ENCODE measurements around the gene GARIN1A. TPM values are rescaled to one million over a fixed set of nuclear protein-coding genes. Genes with fewer than 3 reads are reported as not detected.
"Not testable (repeated sequence)": the region's sequence is repeated elsewhere in the genome, so short reads cannot be mapped to it uniquely, and the experiment has no call there.

GARIN1A gene
- total and polyA plus RNA-seq, 7 donors = 0.49 to 3.0 (median 2.2) TPM; not detected in 2

DNA sequence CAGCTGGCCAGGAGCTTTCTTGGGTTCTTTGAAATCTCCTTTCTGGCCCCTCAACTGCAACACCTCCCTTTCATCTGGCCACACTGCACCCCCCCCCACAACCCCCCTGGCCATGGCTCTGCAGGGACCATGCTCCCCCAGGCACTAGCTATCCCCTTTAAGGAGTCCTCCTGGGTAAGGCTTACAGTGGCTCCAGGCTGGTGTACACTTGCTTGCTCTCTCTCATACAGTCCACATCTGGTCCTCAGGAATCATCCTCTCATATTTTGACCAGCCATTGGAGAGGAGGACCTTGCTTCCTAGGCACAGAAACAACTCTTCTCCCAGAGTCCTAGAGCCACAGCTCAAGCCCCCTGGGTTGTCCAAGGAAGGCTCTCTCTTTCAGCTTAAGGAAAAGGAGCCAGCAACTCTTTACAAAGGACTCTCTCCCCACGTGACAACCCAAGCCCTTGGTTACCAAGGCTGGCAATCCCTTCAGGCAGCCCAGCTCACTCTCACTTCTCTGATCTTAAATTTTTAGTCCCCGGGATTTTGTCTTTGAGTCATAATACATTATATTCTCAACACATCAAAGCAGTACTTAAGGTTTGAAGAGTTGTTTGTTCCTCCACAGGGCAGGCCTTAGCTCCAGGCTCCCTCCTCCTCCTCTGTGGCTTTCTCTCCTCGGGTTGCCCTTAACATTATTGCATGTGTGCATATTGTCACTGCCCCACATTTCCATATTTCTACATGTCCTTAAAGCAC lies 9.9 kb downstream of the GARIN1A start:
- Histone ChIP-seq H3K4me3 (no peak overlapping the region), H3K9me3 (no peaks in the 10 kb centered on the region), H3K36me3 (no peaks in the 10 kb centered on the region), H3K4me1 (no peaks in the 10 kb centered on the region), H3K27me3 (no peaks in the 10 kb centered on the region), H3K27ac (no peak overlapping the region)
- TF ChIP-seq, protein P1, sequence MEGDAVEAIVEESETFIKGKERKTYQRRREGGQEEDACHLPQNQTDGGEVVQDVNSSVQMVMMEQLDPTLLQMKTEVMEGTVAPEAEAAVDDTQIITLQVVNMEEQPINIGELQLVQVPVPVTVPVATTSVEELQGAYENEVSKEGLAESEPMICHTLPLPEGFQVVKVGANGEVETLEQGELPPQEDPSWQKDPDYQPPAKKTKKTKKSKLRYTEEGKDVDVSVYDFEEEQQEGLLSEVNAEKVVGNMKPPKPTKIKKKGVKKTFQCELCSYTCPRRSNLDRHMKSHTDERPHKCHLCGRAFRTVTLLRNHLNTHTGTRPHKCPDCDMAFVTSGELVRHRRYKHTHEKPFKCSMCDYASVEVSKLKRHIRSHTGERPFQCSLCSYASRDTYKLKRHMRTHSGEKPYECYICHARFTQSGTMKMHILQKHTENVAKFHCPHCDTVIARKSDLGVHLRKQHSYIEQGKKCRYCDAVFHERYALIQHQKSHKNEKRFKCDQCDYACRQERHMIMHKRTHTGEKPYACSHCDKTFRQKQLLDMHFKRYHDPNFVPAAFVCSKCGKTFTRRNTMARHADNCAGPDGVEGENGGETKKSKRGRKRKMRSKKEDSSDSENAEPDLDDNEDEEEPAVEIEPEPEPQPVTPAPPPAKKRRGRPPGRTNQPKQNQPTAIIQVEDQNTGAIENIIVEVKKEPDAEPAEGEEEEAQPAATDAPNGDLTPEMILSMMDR (IDR thresholded peaks at IDR 0.05) = no peak
- TF ChIP-seq POLR2AphosphoS5 (IDR thresholded peaks at IDR 0.05) (no peak), POLR2A (IDR thresholded peaks at IDR 0.05) (no peak), EP300 (IDR thresholded peaks at IDR 0.05) (no peak)
- WGBS, 2 donors = 75 to 85% methylated on average over 3 of the region's 3 CpGs
- intact Hi-C loops (cut with DNase I) = no loop called here
- DNase-seq = no peak

DNA sequence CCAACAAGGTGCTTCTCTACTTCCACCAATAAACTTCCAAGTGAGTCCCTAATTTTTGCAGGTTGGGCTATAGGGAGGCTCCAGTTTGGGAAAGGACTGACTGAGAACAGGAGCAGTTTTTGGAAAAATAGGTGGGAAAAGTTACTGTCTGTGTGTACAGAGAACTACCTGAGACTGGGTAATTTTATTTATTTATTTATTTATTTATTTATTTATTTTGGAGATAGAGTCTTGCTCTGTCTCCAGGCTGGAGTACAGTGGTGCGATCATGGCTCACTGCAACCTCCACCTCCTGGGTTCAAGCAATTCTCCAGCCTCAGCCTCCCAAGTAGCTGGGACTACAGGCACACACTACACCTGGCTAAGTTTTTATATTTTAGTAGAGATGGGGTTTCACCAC lies 11.2 kb downstream of the GARIN1A start:
- H3K36me3 ChIP-seq; DNase-seq; H3K4me1 ChIP-seq; H3K4me3 ChIP-seq; H3K27ac ChIP-seq; H3K27me3 ChIP-seq; intact Hi-C loops (cut with DNase I); H3K9me3 ChIP-seq: not testable (repeated sequence)
- WGBS, 2 donors = 92 to 94% methylated on average over 1 of the region's 1 CpG

DNA sequence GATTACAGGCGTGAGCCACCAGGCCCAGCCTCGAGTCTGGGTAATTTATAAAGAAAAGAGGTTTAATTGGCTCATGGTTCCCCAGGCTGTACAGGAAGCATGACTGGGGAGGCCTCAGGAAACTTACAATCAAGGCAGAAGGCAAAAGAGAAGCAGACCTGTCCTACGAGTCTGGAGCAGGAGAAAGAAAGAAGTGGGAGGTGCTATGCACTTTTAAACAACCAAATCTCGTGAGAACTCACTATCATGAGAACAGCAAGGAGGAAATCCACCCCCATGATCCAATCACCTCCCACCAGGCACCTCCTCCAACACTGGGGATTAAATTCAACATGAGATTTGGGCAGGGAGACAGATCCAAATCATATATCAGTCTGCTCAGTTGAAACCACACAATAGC lies 11.6 kb downstream of the GARIN1A start:
- 84% methylated on average over 4 of the region's 4 CpGs for WGBS, 2 donors
- DNase-seq; H3K36me3 ChIP-seq; H3K4me3 ChIP-seq; H3K27me3 ChIP-seq; H3K27ac ChIP-seq; H3K4me1 ChIP-seq; intact Hi-C loops (cut with DNase I); H3K9me3 ChIP-seq: not testable (repeated sequence)

DNA sequence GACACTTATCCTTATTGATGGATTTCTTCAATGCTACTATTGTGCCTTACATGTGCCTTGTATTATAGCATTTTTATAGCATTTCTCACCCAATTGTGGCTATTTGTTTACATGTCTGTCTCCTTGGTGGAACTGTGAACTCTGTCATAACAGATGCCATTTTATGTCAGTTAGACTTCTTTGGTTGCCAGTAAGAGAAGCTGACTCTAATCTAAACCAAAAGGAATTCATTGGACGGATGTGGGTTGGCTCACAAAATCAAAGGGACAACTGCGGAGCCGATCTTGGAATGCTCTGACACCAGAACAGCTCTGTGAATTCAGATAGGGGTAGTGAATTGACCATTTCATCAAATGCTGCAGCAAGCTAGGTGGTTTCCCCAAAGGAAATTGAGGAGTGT lies 15.0 kb downstream of the GARIN1A start:
- no peak for TF ChIP-seq EP300 (IDR thresholded peaks at IDR 0.05)
- no peak for TF ChIP-seq POLR2A (IDR thresholded peaks at IDR 0.05)
- TF ChIP-seq POLR2AphosphoS5 (IDR thresholded peaks at IDR 0.05) = no peak
- TF ChIP-seq, protein P1 (IDR thresholded peaks at IDR 0.05) = no peak
- 95 to 96% methylated on average over 3 of the region's 3 CpGs for WGBS, 2 donors
- no peaks in the 10 kb centered on the region for H3K27me3 ChIP-seq
- H3K9me3 ChIP-seq = no peaks in the 10 kb centered on the region
- intact Hi-C loops (cut with DNase I) = no loop called here
- H3K27ac ChIP-seq = no peak overlapping the region
- no peak overlapping the region for H3K4me3 ChIP-seq
- no peak for DNase-seq
- H3K4me1 ChIP-seq = no peaks in the 10 kb centered on the region
- no peaks in the 10 kb centered on the region for H3K36me3 ChIP-seq

DNA sequence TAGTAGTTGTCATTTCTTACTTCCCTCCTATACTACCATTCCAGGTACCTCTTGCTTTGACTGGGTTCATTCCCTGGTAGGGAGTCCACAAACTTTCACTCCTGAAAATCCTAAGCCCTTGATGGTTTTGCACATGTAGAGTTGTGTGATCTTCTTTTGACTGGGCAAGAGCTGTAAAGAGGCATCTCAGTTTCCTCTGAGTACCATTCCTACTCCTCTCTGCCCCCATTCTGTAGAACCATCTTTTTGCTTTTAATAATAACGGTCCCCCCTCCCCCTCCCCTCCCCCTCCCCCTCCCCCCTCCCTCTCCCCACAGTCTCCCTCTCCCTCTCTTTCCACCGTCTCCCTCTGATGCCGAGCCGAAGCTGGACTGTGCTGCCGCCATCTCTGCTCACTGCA lies 16.4 kb downstream of the GARIN1A start:
- Histone ChIP-seq H3K27ac (no peak overlapping the region), H3K4me1 (no peaks in the 10 kb centered on the region), H3K4me3 (no peak overlapping the region), H3K9me3 (no peaks in the 10 kb centered on the region), H3K36me3 (no peaks in the 10 kb centered on the region), H3K27me3 (no peaks in the 10 kb centered on the region)
- TF ChIP-seq, protein P1 (IDR thresholded peaks at IDR 0.05) = no peak
- no peak for TF ChIP-seq POLR2AphosphoS5 (IDR thresholded peaks at IDR 0.05)
- no peak for TF ChIP-seq POLR2A (IDR thresholded peaks at IDR 0.05)
- no peak for TF ChIP-seq EP300 (IDR thresholded peaks at IDR 0.05)
- intact Hi-C loops (cut with DNase I) = no loop called here
- DNase-seq = no peak
- WGBS, 2 donors = 44 to 70% methylated on average over 1 to 2 of the region's 5 CpGs

DNA sequence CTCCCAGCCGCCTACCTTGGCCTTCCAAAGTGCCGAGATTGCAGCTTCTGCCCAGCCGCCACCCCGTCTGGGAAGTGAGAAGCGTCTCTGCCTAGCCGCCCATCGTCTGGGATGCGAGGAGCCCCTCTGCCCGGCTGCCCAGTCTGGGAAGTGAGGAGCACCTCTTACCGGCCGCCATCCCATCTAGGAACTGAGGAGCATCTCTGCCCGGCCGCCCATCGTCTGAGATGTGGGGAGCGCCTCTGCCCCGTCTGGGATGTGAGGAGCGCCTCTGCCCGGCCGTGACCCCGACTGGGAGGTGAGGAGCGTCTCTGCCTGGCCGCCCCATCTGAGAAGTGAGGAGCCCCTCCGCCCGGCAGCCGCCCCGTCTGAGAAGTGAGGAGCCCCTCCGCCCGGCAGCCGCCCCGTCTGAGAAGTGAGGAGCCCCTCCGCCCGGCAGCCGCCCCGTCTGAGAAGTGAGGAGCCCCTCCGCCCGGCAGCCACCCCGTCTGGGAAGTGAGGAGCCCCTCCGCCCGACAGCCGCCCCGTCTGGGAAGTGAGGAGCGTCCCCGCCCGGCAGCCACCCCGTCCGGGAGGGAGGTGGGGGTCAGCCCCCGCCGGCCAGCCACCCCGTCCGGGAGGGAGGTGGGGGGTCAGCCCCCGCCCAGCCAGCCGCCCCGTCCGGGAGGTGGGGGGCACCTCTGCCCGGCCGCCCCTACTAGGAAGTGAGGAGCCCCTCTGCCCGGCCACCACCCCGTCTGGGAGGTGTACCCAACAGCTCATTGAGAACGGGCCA lies 17.3 kb downstream of the GARIN1A start:
- H3K27ac ChIP-seq; H3K27me3 ChIP-seq; intact Hi-C loops (cut with DNase I); H3K36me3 ChIP-seq; H3K9me3 ChIP-seq; H3K4me1 ChIP-seq; DNase-seq; H3K4me3 ChIP-seq: not testable (repeated sequence)
- 95 to 96% methylated on average over 49 to 51 of the region's 59 CpGs for WGBS, 2 donors
